GM23338 (cell line): ENCODE data around the gene AKIRIN2.

Experiments used
- ETS1 ChIP-seq: IDR thresholded peaks from 2 replicates; pipeline ENCODE4 v1.6.1; 2016; ENCODE audit warnings: antibody characterized with exemption
- EZH2 ChIP-seq: fragments of 200-600 bp; sonication (generic); IDR thresholded peaks from one replicate; pipeline ENCODE4 v1.8.0; 2017; ENCODE audit warnings: antibody characterized with exemption, mild to moderate bottlenecking, low read depth; ENCODE audit not compliant: unreplicated experiment
- EZH2phosphoT487 ChIP-seq: fragments of 200-600 bp; sonication (generic); IDR thresholded peaks from one replicate; pipeline ENCODE4 v1.8.1; 2018; ENCODE audit warnings: antibody characterized with exemption; ENCODE audit not compliant: unreplicated experiment
- JUNB ChIP-seq: IDR thresholded peaks from one replicate; pipeline ENCODE4 v1.6.1; 2016; ENCODE audit warnings: antibody characterized with exemption; ENCODE audit not compliant: unreplicated experiment
- NANOG ChIP-seq: IDR thresholded peaks from 2 replicates; pipeline ENCODE4 v1.6.1; 2016; ENCODE audit warnings: antibody characterized with exemption, borderline replicate concordance
- POLR2AphosphoS5 ChIP-seq: IDR thresholded peaks from 2 replicates; pipeline ENCODE4 v1.6.1; 2016; ENCODE audit warnings: antibody characterized with exemption, low read depth
- ZNF331 ChIP-seq: fragments of 250-450 bp; sonication (Bioruptor Pico); IDR thresholded peaks from 2 replicates; pipeline ENCODE4 v1.5.0; 2020; ENCODE audit warnings: low read depth, mild to moderate bottlenecking, moderate library complexity
- TF ChIP-seq, protein P1 (sequence below): IDR thresholded peaks from one replicate; pipeline ENCODE4 v1.6.1; 2018; ENCODE audit warnings: antibody characterized with exemption; ENCODE audit not compliant: unreplicated experiment
- TF ChIP-seq, protein P2 (sequence below), 2 experiments: fragments of 200-600 bp in 1 of 2; sonication (generic) in 1 of 2; conservative IDR thresholded peaks; 2 replicates each; pipeline versions ENCODE4 v1.5.1 to v1.6.1; 2016 to 2017; ENCODE audit warnings: antibody characterized with exemption in 2 of 2, low read depth in 2 of 2, mild to moderate bottlenecking in 2 of 2, moderate library complexity in 1 of 2

DNA sequence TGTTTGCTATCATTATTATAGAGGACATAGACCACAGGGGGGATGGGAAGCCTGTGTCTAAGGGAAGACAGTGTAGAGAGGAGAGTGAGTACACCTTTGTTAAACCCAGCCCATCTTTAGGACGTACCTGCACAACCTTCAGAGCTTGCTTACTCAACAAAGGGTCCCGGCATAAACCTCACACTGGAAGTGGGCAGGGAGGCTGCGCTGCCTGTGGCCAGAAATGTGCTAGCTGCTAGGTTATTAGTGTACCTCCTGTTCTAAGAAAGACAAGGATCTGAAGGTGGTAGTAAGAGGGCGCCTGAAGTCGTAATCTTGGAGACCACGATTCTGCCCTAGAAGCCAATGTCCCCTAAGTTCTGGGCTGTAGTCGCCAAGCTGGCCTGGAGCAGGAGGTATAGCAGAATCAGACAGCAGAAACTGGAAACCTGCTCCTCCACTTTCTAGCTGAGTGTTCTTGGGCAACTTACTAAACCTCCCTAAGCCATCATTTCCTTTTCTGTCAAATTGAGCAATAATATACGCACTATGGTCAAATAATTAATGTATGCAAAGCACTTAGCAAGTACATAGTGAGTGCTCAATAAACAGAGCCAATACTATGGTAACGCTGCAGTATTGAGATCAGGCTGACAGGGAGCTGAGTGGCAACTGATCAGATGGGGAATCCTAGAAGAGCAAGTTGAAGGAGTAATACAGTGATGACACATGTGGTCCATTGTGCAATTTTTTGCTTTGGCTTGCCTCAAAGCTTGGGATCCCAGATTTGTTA is 16.8 kb upstream of the AKIRIN2 start:
- TF ChIP-seq, protein P1, sequence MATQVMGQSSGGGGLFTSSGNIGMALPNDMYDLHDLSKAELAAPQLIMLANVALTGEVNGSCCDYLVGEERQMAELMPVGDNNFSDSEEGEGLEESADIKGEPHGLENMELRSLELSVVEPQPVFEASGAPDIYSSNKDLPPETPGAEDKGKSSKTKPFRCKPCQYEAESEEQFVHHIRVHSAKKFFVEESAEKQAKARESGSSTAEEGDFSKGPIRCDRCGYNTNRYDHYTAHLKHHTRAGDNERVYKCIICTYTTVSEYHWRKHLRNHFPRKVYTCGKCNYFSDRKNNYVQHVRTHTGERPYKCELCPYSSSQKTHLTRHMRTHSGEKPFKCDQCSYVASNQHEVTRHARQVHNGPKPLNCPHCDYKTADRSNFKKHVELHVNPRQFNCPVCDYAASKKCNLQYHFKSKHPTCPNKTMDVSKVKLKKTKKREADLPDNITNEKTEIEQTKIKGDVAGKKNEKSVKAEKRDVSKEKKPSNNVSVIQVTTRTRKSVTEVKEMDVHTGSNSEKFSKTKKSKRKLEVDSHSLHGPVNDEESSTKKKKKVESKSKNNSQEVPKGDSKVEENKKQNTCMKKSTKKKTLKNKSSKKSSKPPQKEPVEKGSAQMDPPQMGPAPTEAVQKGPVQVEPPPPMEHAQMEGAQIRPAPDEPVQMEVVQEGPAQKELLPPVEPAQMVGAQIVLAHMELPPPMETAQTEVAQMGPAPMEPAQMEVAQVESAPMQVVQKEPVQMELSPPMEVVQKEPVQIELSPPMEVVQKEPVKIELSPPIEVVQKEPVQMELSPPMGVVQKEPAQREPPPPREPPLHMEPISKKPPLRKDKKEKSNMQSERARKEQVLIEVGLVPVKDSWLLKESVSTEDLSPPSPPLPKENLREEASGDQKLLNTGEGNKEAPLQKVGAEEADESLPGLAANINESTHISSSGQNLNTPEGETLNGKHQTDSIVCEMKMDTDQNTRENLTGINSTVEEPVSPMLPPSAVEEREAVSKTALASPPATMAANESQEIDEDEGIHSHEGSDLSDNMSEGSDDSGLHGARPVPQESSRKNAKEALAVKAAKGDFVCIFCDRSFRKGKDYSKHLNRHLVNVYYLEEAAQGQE = no peak
- TF ChIP-seq, protein P2, sequence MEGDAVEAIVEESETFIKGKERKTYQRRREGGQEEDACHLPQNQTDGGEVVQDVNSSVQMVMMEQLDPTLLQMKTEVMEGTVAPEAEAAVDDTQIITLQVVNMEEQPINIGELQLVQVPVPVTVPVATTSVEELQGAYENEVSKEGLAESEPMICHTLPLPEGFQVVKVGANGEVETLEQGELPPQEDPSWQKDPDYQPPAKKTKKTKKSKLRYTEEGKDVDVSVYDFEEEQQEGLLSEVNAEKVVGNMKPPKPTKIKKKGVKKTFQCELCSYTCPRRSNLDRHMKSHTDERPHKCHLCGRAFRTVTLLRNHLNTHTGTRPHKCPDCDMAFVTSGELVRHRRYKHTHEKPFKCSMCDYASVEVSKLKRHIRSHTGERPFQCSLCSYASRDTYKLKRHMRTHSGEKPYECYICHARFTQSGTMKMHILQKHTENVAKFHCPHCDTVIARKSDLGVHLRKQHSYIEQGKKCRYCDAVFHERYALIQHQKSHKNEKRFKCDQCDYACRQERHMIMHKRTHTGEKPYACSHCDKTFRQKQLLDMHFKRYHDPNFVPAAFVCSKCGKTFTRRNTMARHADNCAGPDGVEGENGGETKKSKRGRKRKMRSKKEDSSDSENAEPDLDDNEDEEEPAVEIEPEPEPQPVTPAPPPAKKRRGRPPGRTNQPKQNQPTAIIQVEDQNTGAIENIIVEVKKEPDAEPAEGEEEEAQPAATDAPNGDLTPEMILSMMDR (conservative IDR thresholded peaks at IDR 0.05; ENCODE audit: low read depth in 2 of 2) = no peak
- no peak for TF ChIP-seq ZNF331 (CRISPR knock-in tag)
- TF ChIP-seq EZH2 = no peak
- no peak for TF ChIP-seq POLR2AphosphoS5
- TF ChIP-seq EZH2phosphoT487 = no peak
- no peak for TF ChIP-seq JUNB
- no peak for TF ChIP-seq ETS1
- no peak for TF ChIP-seq NANOG
